ENCODE data around the gene MBNL2.

GRCh38 chr13:97371486-97372109 is 149.5 kb downstream of the MBNL2 start:
- TF ChIP-seq CTCF (conservative IDR thresholded peaks at IDR 0.05; ENCODE audit: low read depth in 2 of 2) (no peak), CREB1 (CRISPR knock-in tag; IDR thresholded peaks at IDR 0.05; ENCODE audit: low read depth) (no peak), NANOG (IDR thresholded peaks at IDR 0.05; ENCODE audit: borderline replicate concordance) (no peak), POLR2AphosphoS5 (IDR thresholded peaks at IDR 0.05; ENCODE audit: low read depth) (no peak)
